GM18517 (cell line): ENCODE measurements around the gene ACY1.
A peak's percentile ranks its signal among the peaks of the same experiment; 100 is the strongest.
"Not testable (repeated sequence)": the region's sequence is repeated elsewhere in the genome, so short reads cannot be mapped to it uniquely, and the experiment has no call there.

Experiments
- ATAC-seq: cut with Tn5 transposase; IDR thresholded peaks from one replicate; pipeline ENCODE4 v1.9.1; 2021; ENCODE audit warnings: mild to moderate bottlenecking, moderate library complexity; ENCODE audit not compliant: unreplicated experiment

The ACY1 gene

DNA sequence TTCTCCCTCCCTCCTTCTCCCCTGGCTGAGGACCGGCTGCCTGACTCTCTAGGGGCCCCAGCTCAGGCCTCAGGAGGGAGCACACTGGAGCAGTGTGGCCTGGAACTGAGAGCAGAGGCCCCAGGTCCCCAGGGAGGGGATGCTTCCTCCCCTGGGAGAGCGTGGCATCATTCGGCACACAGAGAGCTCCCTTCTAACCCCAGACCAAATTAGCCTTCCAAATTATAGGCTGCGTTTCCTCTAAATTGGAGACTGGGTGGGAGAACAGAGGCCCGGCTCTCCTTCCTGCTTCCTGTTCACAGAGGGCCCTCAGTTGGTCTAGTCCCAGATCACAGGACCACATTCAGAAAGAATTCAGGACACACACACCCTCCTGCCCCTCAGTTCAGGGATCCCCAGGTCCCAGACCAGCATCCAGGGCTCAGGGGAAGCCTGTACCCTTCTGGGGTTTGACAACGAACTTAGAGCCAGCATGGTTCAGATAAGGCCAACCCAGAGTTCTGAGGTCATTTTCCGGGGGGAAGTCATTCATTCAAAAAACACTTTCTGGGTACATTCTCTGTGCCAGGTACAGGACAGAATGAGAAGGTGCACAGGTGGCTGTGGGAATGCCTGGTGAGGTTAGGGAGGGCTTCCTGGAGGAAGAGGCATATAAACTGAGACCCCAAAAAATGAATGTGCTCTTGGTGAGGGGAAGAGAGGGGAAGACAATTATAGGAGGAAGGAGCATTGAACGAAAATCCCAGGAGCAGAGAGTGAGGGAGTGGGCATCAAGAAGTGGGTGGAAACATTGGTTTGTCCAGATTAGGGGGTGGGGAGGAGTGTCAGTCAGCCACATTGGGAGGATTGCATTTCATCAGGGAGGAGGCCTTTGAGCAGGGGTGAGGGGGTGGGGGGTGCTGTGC, 40.8 kb downstream of the ACY1 start:
- ATAC-seq = no peak

DNA sequence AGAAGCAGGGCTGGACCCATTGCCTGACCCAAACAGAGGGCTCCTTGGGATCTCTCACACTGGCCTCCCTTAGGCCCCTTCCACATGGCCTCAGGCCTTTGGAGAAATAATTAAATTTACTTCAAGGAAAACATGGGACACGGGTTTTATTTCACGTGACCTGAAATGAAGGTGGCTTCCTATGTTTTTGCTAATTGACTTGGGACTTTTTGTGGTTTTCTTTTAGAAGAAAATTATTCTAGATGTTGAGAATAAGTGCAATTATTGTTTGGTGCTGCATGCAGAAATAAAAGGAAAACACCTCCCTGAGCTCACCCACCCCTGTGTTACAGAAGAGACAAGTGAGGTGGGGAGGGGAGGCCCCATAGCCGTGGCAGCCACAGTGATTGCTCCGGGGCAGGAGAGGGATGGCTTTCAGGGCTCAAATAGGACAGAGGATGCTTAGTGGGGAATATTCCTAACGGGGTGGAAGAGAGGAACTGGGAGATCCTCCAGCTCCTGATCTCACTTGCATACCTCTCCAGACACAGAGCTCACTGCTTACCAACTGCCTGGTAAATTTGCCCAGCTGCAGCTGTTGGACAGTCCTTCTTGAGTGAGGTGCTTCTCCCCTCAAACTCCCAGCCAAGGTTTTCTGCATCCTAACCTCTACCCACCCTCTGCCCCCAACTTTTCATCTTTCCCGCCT, 41.6 kb downstream of the ACY1 start:
- ATAC-seq = no peak

DNA sequence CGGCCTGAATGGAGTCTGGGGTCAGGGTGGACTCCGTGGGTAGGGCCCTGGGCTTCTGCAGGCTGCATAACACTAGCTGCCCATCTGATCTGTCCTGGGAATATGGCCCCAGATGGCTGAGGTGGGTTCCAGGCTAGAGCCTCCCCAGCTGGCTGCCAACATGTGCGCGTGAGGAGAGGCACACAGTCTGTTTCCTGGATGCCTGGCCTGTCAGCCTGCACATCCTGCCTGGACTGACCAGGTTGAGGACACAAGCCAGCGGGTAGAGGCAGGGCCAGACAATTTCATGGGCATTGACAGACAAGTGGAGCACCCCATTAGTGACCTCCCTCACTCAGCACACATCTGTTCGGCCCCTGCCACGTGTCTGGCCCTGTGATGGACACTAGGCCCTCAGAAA, 42.1 kb downstream of the ACY1 start:
- ATAC-seq = no peak

DNA sequence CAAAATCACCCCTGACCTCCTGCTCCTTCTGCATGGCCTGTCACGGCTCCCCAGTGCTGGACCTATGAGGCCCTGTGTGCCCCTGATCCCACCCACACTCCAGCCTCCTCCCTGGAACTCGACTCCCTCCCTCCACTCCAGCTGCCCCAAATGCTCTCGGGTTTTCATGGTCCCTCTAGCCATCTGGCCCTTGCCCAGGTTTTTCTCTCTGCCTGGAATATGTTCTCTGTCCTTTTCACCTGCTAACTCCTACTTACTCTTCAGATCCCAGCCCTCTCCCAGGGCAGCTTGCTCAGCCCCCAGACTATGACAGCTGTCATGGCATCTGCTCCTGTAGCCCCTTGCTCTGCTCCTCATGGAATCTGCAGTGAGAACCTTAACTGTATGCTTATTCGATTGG, 42.7 kb downstream of the ACY1 start:
- ATAC-seq = no peak

DNA sequence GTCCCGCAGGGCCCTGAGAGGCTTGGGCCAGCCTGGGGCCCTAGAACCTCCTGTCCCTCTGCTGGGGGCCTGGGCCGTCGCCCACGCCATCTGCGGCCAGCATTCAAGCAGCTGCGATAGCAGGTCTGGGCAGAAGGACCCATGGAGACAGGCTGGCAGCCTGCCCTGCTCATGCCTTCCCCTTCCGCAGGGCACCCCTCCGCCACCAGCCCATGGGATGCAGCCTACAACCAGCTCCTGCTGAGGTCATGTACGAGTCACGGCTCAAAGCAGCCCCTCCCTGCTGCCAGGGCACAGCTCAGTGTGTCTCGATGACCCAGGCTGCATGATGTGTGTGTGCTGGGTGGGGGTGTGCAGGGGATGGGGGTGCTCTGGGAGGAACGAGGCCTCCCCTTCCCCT, 45.2 kb downstream of the ACY1 start:
- ATAC-seq = no peak

DNA sequence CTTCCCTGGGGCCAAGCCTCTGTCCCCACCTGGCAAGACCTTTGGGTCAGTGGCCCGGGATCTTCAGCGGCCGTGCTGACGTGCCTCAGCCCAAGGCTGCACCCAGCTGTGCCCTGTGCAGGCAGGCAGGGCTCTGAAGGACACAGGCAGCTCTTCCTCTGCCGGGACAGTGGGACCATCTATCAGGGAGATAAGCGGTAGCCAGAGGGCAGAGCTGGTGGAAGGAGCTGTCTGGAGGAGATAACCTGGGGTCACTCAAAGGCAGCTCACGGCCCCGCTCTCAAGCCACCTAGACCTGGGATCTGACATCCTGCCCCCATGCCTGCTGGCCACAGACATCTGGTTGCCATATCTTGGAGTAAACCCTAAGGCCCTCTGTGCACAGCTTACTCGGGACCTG, 45.7 kb downstream of the ACY1 start:
- no peak for ATAC-seq

DNA sequence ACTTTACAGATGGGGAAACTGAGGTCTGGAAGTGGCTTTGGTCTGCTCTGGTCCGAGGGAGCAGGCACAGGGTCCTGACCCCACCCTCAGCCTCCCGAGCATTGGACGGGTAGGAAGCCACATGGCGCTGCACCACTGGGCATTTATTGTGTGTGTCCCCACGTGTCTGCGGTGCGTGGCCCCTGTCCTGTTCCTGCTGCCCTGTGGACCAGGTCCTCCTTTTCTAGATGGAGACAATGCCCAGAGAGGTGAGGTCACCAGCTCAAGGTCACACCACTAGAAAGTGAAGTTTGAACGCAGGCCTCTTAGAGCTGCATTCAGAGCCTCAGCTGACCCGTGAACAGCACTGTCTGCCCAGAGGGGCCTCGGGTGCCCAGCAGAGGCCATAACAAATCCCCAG, 46.2 kb downstream of the ACY1 start:
- ATAC-seq = no peak

DNA sequence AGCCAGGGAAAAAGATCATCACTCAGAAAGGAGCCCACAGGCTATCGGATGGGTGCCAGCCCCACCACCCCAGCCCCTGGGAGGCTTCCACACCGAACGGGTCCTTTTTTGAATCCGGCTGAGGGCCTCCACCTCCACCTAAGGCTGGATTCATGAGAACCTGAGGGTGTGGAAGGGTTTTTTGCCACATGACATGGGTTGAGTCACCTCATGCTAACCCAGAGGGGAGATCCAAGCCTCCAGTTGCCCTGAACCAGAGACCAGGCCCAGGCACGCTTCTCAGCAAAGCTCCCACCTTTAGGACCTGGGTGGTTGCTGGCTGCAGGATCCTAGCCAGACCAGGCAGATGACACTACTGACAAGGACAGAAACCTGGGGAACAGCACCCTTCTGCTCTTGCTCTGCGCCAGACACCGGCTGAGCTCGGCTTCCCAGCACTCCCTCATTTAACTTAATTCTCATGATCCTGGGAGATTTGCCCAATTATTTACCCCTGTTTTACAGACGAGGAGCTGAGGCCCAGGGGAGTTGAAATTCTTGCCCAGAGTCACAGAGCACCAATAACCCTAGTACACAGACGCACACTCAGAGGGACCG, 47.5 kb downstream of the ACY1 start:
- no peak for ATAC-seq

DNA sequence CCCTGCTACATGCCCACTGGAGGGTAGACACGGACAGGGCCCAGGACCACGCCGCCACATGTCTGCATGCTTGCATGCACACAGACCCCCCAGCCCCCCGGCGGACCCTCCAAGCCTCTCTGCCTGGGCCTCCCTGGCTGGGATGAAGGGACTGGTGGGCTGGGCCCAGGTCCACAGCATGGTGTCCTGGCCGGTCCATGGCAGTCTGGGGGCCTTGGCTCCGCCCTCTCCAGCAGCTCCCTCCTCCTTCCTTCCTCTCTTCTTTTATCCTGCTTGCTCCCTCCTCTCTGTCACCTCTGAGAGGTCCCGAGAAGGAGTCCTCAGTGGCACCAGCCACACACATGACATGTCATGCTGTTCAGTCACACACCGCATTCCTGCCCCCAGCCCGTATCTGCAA, 48.6 kb downstream of the ACY1 start:
- no peak for ATAC-seq

DNA sequence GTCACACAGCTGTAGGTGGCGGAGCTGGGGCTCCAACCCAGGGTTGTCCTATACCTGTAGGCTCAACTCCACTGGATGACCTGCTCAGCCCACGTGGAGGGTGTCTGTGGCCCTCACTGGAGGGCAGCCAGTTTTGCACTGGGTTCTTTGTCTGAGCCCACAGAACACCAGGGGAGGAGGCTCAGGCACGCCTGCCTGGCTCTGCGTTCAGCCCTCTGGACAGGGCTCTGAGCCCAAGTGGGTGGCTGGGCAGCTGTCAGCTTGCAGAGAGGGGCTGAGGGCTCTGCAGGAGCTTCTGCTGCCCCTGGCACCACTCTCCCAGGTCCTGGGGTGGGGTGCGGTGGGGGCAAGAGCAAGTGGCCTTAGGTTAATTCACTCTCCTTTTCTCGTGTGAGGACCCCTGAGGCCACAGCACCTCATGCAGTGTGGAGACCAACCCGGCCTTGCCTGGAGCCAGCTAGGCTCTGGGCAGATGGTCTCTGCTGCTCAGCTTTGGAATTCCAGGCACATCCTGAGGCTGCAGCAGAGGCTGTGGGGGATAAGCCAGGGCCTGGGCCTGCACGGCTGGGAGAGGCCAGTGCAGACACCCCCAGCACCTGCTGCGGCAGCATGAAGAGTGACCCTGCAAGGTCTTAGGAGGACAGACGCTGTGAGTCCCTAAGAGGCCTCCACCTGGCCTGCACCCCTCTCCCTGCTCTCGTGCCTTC, 49.5 kb downstream of the ACY1 start:
- ATAC-seq = no peak

DNA sequence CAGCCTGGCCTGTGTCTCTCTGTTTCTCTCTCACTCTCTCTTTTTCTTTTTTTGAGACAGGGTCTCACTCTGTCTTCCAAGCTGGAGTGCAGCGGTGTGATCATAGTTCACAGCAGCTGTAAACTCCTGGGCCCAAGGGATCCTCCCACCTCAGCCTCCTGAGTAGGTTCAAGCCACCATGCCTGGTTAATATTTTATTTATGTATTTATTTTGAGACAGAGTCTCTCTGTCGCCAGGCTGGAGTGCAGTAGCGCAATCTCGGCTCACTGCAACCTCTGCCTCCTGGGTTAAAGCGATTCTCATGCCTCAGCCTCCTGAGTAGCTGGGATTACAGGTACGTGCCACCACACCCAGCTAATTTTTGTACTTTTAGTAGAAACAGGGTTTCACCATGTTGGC, 50.4 kb downstream of the ACY1 start:
- not testable (repeated sequence) for ATAC-seq

DNA sequence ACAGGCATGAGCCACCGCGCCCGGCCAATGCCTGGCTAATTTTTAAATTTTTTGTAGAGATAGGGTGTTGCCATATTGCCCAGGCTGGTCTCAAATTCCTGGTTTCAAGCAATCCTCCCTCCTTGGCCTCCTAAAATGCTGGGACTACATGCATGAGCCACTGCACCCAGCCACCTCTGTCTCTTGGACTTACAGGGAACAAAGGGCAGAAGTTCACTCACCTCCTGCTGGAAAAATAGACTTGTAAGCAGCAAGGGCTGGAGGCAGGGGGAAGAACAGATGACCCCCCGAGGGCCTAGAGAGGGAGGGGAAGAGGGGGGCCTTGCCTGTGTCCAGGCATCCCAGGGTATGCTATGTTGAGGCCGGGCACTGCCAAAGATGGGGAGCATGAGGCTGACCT, 50.9 kb downstream of the ACY1 start:
- no peak for ATAC-seq

DNA sequence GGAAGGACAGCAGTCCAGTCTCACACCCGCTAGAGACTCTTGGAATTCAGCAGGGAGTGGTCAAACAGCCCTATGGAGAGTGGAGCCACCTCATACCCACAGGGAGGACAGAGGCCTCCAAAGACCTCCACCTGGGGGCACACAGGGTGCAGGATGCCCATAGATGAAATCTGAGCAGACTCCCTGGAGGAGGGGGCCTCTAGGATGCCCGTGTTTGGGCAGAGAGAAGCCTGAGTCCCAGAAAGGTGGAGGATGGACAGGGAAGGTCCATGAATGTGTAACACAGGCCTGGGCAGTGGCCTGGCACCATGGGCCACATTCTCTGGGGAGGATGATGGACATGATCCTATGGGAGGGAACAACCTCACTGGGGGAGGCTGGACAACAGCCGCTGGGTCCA, 51.3 kb downstream of the ACY1 start:
- ATAC-seq = no peak

DNA sequence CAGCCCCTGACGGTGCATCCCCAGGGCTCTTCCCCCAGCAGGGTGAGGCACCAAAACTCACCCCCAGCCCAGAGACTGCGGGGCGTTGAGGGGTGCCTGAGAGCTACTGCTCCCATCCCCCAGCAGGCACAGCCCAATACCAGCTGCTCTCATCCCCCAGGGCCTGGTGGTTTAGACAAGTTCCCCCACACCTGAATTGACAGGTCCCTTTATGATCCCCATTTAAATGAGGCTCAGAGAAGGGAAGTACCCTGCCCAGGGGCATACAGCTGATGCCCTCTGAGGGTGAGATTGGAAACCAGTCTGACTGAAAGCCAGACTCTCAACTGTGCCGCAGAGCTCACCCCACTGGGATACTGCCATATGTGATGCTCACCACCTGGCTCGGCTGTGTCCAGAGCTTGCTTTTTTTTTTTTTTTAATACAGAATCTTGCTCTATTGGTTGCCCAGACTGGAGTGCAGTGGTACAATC, 52.9 kb downstream of the ACY1 start:
- ATAC-seq = peak; percentile 77

DNA sequence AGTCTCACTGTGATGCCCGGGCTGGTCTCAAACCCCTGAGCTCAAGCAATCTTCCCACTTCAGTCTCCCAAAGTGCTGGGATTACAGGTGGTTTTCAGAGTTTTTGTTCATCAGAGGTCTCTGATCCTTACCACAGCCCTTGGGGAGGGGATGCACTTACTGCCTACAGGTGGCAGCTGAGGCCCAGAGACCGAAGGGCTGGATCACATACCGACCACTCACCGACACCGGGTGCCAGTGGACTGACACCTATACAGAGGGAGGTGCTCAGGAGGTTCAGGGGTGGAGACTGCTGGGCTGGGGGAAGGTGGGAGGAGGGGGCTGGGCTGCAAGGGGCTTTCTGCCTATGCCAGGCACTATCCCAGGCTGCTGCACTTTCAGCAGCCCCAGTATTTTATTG, 53.5 kb downstream of the ACY1 start:
- ATAC-seq = no peak

DNA sequence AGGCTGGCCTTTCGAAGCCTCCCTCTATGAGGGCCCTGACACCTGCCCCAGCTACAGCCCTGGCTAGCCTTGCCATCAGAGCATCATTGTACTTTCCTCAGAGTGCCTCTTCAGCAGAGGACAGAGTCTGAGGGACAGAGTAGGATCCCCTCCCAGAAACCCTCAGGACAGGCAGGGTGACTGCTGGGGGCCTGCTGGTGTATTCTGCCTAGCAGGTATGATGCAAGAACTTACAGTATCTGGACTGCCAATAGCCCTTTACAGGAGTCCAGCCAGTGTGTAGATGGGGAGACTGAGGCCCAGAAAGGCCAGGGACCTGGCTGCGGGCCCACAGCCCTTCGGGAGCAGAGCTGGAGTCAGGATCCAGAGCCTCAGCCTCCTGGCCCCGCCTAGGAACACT, 54.0 kb downstream of the ACY1 start:
- no peak for ATAC-seq

DNA sequence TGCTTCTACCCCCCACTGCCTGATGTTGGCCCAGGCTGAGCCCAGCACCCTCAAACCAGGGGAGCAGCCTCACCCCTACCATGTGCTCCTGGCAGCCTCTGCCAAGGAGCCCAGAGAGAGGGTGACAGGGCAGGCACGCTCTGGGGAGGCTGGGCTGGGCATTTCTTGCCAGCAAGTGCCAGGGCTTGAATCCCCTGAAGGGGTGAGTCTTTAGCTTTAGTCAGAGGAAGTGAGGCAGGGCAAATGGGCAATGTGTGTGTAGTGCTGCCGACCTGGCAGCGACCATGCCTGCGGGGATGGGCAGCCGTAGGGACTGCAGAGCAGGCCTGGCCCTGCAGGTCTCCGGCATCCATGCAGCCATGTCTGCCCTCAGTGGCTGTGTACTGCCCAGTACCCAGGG, 54.9 kb downstream of the ACY1 start:
- ATAC-seq = no peak
